Measurements from ENCODE around the gene TIMM22. TPM values are rescaled to one million over a fixed set of nuclear protein-coding genes. Genes with fewer than 3 reads are reported as not detected.

TIMM22 gene
- total RNA-seq, 1 experiment from 2014 or later: 14.0 TPM

DNA sequence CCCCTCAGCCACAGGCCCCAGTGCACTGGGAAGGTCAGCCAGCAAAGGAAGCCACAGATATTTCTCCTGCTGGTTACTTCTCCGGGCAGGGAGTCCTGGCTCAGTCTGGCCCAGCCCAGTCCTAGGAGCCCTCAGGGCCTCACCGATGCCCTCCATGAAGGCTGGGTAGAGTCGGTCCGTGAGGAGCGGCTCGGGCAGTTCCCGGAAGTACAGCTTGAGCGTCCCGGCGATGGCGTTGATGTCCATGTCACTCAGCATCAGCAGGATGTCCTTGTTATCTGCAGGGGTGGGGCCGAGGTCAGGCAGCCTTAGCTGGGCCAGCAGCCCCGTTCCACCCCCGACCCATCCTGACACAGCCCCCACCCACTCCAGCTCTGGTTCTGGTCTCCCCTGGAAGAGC is 13.7 kb downstream of the TIMM22 start:
- Histone ChIP-seq H3K4me3 (replicated peaks in 1 of 2; ENCODE audit: low read depth in 1 of 2, low read length in 2 of 2) (no peak overlapping the region), H3K4me2 (ENCODE audit: low read length) (no peak overlapping the region), H3K4me1 (ENCODE audit: control insufficient read depth in 1 of 2, insufficient read depth in 2 of 2, low read length in 2 of 2) (no peaks in the 10 kb centered on the region), H3K27me3 (ENCODE audit: insufficient read depth, low read length) (no peaks in the 10 kb centered on the region), H4K20me1 (ENCODE audit: insufficient read depth) (no peaks in the 10 kb centered on the region), H3K9ac (ENCODE audit: low read length) (no peak overlapping the region), H3K27ac (ENCODE audit: low read depth, low read length) (no peak overlapping the region), H3K79me2 (ENCODE audit: insufficient read depth, low read length) (no peaks in the 10 kb centered on the region), H3K36me3 (ENCODE audit: control insufficient read depth in 1 of 2, insufficient read depth in 2 of 2, low read length in 2 of 2) (peaks cover 0 to 2% of the 10 kb centered on the region in 2 experiments; a peak in 1 of 4 replicates), H3K9me3 (ENCODE audit: control insufficient read depth in 1 of 2, insufficient read depth in 1 of 2, low read depth in 1 of 2, low read length in 2 of 2) (no peaks in the 10 kb centered on the region), H3K9me2 (ENCODE audit: insufficient read depth) (no peaks in the 10 kb centered on the region), H2AFZ (ENCODE audit: low read depth, low read length, poor library complexity, severe bottlenecking) (no peak overlapping the region)
- DNase-seq (ENCODE audit: low read depth, low spot score) (no peak), ATAC-seq (no peak)
- ChIA-PET CTCF (no interaction called here), RAD21 (ENCODE audit: low non-redundant PET in 1 of 2, low total read pairs in 2 of 2, uncharacterized antibody in 2 of 2, unreplicated experiment in 2 of 2) (no interaction called here), POLR2A (no interaction called here)
- BruUV-seq (replicated peaks): no TSS peak
- TF ChIP-seq RAD21 (IDR thresholded peaks at IDR 0.05; ENCODE audit: low read depth) (no peak), EZH2phosphoT487 (IDR thresholded peaks at IDR 0.05; ENCODE audit: borderline replicate concordance) (no peak), SP1 (IDR thresholded peaks at IDR 0.05; ENCODE audit: low read depth) (no peak), SRF (IDR thresholded peaks at IDR 0.05; ENCODE audit: low read depth) (no peak), TCF7L2 (IDR thresholded peaks at IDR 0.05; ENCODE audit: borderline replicate concordance, extremely low read depth, insufficient read depth, insufficient read length) (no peak), EZH2 (IDR thresholded peaks at IDR 0.05) (no peak), EGR1 (IDR thresholded peaks at IDR 0.05; ENCODE audit: low read depth) (no peak), POLR2A (IDR thresholded peaks at IDR 0.05; ENCODE audit: borderline replicate concordance, extremely low read depth, insufficient read depth, insufficient read length) (no peak), CBX3 (IDR thresholded peaks at IDR 0.05; ENCODE audit: low read depth) (no peak), SIN3A (IDR thresholded peaks at IDR 0.05; ENCODE audit: low read depth) (no peak), YY1 (IDR thresholded peaks at IDR 0.05; ENCODE audit: extremely low read depth, insufficient replicate concordance, low read depth, low read length) (no peak), FOSL1 (IDR thresholded peaks at IDR 0.05; ENCODE audit: low read depth) (no peak)
- TF ChIP-seq, protein P1, sequence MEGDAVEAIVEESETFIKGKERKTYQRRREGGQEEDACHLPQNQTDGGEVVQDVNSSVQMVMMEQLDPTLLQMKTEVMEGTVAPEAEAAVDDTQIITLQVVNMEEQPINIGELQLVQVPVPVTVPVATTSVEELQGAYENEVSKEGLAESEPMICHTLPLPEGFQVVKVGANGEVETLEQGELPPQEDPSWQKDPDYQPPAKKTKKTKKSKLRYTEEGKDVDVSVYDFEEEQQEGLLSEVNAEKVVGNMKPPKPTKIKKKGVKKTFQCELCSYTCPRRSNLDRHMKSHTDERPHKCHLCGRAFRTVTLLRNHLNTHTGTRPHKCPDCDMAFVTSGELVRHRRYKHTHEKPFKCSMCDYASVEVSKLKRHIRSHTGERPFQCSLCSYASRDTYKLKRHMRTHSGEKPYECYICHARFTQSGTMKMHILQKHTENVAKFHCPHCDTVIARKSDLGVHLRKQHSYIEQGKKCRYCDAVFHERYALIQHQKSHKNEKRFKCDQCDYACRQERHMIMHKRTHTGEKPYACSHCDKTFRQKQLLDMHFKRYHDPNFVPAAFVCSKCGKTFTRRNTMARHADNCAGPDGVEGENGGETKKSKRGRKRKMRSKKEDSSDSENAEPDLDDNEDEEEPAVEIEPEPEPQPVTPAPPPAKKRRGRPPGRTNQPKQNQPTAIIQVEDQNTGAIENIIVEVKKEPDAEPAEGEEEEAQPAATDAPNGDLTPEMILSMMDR (IDR thresholded peaks at IDR 0.05 in 2 of 3, conservative IDR thresholded peaks at IDR 0.05 in 1 of 3; ENCODE audit: borderline replicate concordance in 1 of 3, insufficient read depth in 1 of 3, low read depth in 2 of 3, low read length in 2 of 3): no peak
- TF ChIP-seq, protein P2, sequence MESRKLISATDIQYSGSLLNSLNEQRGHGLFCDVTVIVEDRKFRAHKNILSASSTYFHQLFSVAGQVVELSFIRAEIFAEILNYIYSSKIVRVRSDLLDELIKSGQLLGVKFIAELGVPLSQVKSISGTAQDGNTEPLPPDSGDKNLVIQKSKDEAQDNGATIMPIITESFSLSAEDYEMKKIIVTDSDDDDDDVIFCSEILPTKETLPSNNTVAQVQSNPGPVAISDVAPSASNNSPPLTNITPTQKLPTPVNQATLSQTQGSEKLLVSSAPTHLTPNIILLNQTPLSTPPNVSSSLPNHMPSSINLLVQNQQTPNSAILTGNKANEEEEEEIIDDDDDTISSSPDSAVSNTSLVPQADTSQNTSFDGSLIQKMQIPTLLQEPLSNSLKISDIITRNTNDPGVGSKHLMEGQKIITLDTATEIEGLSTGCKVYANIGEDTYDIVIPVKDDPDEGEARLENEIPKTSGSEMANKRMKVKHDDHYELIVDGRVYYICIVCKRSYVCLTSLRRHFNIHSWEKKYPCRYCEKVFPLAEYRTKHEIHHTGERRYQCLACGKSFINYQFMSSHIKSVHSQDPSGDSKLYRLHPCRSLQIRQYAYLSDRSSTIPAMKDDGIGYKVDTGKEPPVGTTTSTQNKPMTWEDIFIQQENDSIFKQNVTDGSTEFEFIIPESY (IDR thresholded peaks at IDR 0.05; ENCODE audit: extremely low read depth, insufficient replicate concordance, low read length): no peak
- TF ChIP-seq, protein P3, sequence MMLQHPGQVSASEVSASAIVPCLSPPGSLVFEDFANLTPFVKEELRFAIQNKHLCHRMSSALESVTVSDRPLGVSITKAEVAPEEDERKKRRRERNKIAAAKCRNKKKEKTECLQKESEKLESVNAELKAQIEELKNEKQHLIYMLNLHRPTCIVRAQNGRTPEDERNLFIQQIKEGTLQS (IDR thresholded peaks at IDR 0.05): no peak
- TF ChIP-seq, protein P4, sequence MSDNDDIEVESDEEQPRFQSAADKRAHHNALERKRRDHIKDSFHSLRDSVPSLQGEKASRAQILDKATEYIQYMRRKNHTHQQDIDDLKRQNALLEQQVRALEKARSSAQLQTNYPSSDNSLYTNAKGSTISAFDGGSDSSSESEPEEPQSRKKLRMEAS (IDR thresholded peaks at IDR 0.05): no peak
- intact Hi-C loops (cut with micrococcal nuclease): no loop called here

Data from HCT116 (cell line).